Central memory CD4-positive, alpha-beta T cell (primary cell): Measurements from ENCODE around the gene DFFB.

ENCODE experiments used
- DNase-seq: peaks from one replicate; pipeline ENCODE4 v3.0.0; 2022

Gene DFFB

GRCh38 chr1:3929126-3929525 is 71.8 kb downstream of the DFFB start:
- DNase-seq: no peak

- DNase-seq: no peak
These were observed 73.2 kb downstream of the DFFB start for GRCh38 chr1:3930301-3931006.

GRCh38 chr1:3931007-3931912 is 74.0 kb downstream of the DFFB start:
- DNase-seq: no peak

DNA sequence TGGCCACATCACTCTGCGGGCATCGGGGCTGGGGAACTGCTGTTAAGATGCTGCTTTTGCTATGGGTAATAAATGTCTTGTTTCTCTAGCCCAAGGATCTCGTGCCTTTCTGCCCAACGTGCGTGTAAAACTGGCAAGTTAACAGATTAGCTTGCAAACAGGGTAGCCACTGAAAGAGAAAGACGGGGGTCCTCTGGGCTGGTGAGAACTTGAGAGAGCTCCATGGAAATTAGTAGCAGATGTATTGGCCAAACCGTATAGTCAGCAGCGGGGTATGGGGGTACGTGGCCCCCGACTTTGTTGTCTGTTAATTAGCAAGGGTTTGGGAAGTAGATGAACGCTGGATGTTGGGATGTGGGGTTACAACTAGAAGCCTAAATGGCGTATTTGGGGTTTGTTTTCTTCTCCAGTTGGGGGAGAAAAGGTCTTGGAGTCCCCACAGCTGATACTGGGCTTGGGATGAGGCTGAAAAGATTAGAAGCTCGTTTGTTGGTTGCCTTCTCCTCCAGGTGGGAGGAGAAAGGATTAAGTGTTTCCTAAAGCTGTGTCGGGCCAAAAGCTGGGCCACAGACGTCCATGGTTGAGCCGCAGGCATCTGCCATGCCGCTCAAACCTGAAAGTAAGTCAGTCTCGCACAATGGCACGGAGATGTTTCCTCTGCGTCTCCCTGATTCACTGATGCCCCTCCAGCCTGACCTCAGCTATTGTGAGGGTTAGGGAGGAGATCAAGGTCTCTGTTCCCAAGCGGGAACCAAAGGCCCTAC is 75.1 kb downstream of the DFFB start:
- DNase-seq: no peak
